K562 (cell line): ENCODE data around the gene TP53TG5. TPM values are rescaled to one million over a fixed set of nuclear protein-coding genes. Genes with fewer than 3 reads are reported as not detected.

Experiments
- ARID1B ChIP-seq: fragments of 450-650 bp; IDR thresholded peaks from 2 replicates; pipeline ENCODE4 v1.6.1; 2016; ENCODE audit warnings: antibody characterized with exemption, mild to moderate bottlenecking, inconsistent platforms
- ASH1L ChIP-seq: fragments of 450-650 bp; IDR thresholded peaks from 2 replicates; pipeline ENCODE4 v1.6.1; 2018; ENCODE audit warnings: borderline replicate concordance, mild to moderate bottlenecking, low read depth; ENCODE audit not compliant: partially characterized antibody
- CREM ChIP-seq: IDR thresholded peaks from 2 replicates; pipeline ENCODE4 v1.6.1; 2014; ENCODE audit warnings: antibody characterized with exemption, low read depth
- ETV1 ChIP-seq: fragments of 450-650 bp; conservative IDR thresholded peaks from 2 replicates; pipeline ENCODE4 v1.6.1; 2016; ENCODE audit warnings: missing genetic modification characterization, control low read depth, low read depth, missing compliant biosample characterization
- FOXM1 ChIP-seq, 2 experiments: fragments of 450-650 bp in 1 of 2; sonication (generic) in 1 of 2; formaldehyde crosslinking in 1 of 2; IDR thresholded peaks; 2 replicates each; pipeline versions ENCODE4 v1.6.1 to v1.9.0; 2017 to 2022; ENCODE audit warnings: low read depth in 2 of 2, mild to moderate bottlenecking in 2 of 2, missing genetic modification reagents in 1 of 2, moderate library complexity in 1 of 2
- HDAC8 ChIP-seq: fragments of 450-650 bp; IDR thresholded peaks from 2 replicates; pipeline ENCODE4 v1.6.1; 2016; ENCODE audit warnings: mild to moderate bottlenecking, missing genetic modification characterization, moderate library complexity, missing compliant biosample characterization
- KHSRP ChIP-seq: fragments of 450-650 bp; IDR thresholded peaks from 2 replicates; pipeline ENCODE4 v1.6.1; 2017
- PYGO2 ChIP-seq: fragments of 450-650 bp; IDR thresholded peaks from 2 replicates; pipeline ENCODE4 v1.6.1; 2016; ENCODE audit warnings: mild to moderate bottlenecking, missing genetic modification characterization, moderate library complexity, missing compliant biosample characterization
- RREB1 ChIP-seq: fragments of 250-450 bp; sonication (Bioruptor Pico); IDR thresholded peaks from 2 replicates; pipeline ENCODE4 v1.4.0; 2020
- ZNF24 ChIP-seq: fragments of 450-650 bp; IDR thresholded peaks from 2 replicates; pipeline ENCODE4 v1.6.1; 2016
- ZNF316 ChIP-seq: fragments of 450-650 bp; IDR thresholded peaks from 2 replicates; pipeline ENCODE4 v1.6.1; 2016
- polyA plus RNA-seq, 8 experiments: library from polyadenylated mRNA; depleted of rRNA in 4 of 8; stranded (reverse) in 5 of 8; unstranded in 3 of 8; fragments of >200 nt; fragmentation: Nextera tagmentation in 2 of 8; fragmentation: Illumina TruSeq in 1 of 8; extraction: Ambion mirVana in 2 of 8; extraction: Trizol in 1 of 8; gene quantifications; 2 replicates each; pipeline versions ENCODE4 v1.2.1 to v1.2.3, GENCODE V29; 2011 to 2014; ENCODE audit warnings: inconsistent platforms in 1 of 8, missing spikeins in 1 of 8
- total RNA-seq, 7 experiments: library from RNA; depleted of rRNA in 6 of 7; stranded (reverse); fragments of >200 nt in 6 of 7; fragmentation: Illumina TruSeq in 2 of 7; extraction: Trizol in 2 of 7; gene quantifications; 2 replicates each; pipeline versions ENCODE4 v1.2.1 to v1.2.3, GENCODE V29; 2011 to 2021; ENCODE audit warnings: low replicate concordance in 1 of 7
- TF ChIP-seq, protein P1 (sequence below): fragments of 450-650 bp; IDR thresholded peaks from 2 replicates; pipeline ENCODE4 v1.6.1; 2016; ENCODE audit warnings: borderline replicate concordance
- TF ChIP-seq, protein P2 (sequence below), 2 experiments: fragments of 450-650 bp; IDR thresholded peaks; 2 replicates each; pipeline ENCODE4 v1.6.1; 2016
- TF ChIP-seq, protein P3 (sequence below): fragments of 450-650 bp; IDR thresholded peaks from 2 replicates; pipeline ENCODE4 v1.7.1; 2018; ENCODE audit warnings: mild to moderate bottlenecking, low read depth; ENCODE audit not compliant: partially characterized antibody

Gene TP53TG5
- total and polyA plus RNA-seq, 9 of the 15 experiments (the other 6 are each of a cell fraction or from before 2014, with no cell fraction given) = 0.04 to 0.05 (median 0.04) TPM; not detected in 6

DNA sequence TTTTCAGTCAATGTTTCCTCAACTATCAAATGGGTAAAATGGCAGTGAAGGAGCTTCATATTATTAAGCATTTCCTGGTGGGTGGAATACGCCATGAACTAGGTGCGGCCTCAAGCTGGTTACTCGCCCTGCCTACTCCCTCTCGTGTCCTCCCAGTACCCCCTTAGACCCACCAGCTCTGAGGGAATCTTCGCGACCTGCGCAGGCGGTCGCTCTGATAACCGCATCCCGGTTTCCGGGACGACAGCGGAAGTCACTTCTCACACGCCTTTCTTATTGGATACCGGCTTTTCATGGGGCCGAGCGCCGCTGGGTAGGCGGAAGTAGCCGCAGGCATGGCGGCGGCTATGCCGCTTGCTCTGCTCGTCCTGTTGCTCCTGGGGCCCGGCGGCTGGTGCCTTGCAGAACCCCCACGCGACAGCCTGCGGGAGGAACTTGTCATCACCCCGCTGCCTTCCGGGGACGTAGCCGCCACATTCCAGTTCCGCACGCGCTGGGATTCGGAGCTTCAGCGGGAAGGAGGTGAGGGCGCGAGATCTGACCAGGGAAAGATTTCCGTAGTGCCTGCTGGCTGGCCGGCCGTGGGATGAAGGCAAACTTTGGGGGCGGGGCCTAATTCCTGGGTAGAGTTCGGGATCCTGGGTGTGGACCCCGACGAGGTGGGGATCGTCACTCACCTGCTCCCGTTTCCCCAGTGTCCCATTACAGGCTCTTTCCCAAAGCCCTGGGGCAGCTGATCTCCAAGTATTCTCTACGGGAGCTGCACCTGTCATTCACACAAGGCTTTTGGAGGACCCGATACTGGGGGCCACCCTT, 37.9 kb upstream of the TP53TG5 start, which contains the start of gene PIGT (continued):
- TF ChIP-seq FOXM1 (IDR thresholded peaks at IDR 0.05; ENCODE audit: low read depth) = no peak
- TF ChIP-seq FOXM1 (CRISPR knock-in tag; IDR thresholded peaks at IDR 0.05; ENCODE audit: low read depth) = no peak
- TF ChIP-seq, protein P1, sequence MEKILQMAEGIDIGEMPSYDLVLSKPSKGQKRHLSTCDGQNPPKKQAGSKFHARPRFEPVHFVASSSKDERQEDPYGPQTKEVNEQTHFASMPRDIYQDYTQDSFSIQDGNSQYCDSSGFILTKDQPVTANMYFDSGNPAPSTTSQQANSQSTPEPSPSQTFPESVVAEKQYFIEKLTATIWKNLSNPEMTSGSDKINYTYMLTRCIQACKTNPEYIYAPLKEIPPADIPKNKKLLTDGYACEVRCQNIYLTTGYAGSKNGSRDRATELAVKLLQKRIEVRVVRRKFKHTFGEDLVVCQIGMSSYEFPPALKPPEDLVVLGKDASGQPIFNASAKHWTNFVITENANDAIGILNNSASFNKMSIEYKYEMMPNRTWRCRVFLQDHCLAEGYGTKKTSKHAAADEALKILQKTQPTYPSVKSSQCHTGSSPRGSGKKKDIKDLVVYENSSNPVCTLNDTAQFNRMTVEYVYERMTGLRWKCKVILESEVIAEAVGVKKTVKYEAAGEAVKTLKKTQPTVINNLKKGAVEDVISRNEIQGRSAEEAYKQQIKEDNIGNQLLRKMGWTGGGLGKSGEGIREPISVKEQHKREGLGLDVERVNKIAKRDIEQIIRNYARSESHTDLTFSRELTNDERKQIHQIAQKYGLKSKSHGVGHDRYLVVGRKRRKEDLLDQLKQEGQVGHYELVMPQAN = peak; percentile 94
- TF ChIP-seq ZNF24 = no peak; the same call in 1 of the 2 replicates
- TF ChIP-seq HDAC8 (tag) = no peak
- peak; percentile 93 for TF ChIP-seq CREM
- TF ChIP-seq KHSRP = no peak
- TF ChIP-seq, protein P2, sequence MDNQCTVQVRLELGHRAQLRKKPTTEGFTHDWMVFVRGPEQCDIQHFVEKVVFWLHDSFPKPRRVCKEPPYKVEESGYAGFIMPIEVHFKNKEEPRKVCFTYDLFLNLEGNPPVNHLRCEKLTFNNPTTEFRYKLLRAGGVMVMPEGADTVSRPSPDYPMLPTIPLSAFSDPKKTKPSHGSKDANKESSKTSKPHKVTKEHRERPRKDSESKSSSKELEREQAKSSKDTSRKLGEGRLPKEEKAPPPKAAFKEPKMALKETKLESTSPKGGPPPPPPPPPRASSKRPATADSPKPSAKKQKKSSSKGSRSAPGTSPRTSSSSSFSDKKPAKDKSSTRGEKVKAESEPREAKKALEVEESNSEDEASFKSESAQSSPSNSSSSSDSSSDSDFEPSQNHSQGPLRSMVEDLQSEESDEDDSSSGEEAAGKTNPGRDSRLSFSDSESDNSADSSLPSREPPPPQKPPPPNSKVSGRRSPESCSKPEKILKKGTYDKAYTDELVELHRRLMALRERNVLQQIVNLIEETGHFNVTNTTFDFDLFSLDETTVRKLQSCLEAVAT (IDR thresholded peaks at IDR 0.05) = 0 out of 4 replicates have a peak, but pooled peaks of 1 of the 2 experiments have one; percentile 22
- TF ChIP-seq RREB1 = 0 out of 2 replicates have a peak, but pooled peaks have one; percentile 30
- peak; percentile 43 for TF ChIP-seq ASH1L
- peak; percentile 78 for TF ChIP-seq ETV1 (tag)
- TF ChIP-seq PYGO2 (tag) = no peak
- TF ChIP-seq ARID1B = no peak
- TF ChIP-seq, protein P3, sequence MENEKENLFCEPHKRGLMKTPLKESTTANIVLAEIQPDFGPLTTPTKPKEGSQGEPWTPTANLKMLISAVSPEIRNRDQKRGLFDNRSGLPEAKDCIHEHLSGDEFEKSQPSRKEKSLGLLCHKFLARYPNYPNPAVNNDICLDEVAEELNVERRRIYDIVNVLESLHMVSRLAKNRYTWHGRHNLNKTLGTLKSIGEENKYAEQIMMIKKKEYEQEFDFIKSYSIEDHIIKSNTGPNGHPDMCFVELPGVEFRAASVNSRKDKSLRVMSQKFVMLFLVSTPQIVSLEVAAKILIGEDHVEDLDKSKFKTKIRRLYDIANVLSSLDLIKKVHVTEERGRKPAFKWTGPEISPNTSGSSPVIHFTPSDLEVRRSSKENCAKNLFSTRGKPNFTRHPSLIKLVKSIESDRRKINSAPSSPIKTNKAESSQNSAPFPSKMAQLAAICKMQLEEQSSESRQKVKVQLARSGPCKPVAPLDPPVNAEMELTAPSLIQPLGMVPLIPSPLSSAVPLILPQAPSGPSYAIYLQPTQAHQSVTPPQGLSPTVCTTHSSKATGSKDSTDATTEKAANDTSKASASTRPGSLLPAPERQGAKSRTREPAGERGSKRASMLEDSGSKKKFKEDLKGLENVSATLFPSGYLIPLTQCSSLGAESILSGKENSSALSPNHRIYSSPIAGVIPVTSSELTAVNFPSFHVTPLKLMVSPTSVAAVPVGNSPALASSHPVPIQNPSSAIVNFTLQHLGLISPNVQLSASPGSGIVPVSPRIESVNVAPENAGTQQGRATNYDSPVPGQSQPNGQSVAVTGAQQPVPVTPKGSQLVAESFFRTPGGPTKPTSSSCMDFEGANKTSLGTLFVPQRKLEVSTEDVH = peak; percentile 93
- TF ChIP-seq ZNF316 = no peak
